ENCODE results near the gene PTPRE.

DNA sequence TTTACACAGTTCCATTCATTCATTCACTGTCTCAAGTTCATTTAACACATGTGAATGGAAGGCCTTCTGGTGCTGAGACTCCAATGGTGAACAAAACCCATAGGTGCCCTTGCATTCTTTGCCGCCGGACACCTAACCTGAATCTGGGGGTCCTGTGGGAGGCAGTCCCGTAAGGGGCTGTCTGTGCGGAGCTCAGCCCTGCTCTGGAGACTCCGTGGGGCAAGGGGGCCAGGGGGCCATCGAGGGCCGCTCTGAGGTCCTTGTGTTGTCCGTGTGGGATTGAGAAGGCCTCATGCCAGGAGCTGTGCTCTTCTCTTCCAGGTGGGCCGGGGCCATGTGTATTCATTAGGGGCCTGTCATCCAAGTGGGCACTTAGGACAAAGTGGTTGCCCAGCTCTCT, 15.3 kb downstream of the PTPRE start:
- TF ChIP-seq ZBTB21 (CRISPR knock-in tag; IDR thresholded peaks at IDR 0.05; ENCODE audit: borderline replicate concordance) (no peak), CREB1 (CRISPR knock-in tag; IDR thresholded peaks at IDR 0.05) (no peak), ZSCAN18 (CRISPR knock-in tag; IDR thresholded peaks at IDR 0.05) (no peak), FOXK1 (CRISPR knock-in tag; IDR thresholded peaks at IDR 0.05) (no peak), TP53 (CRISPR knock-in tag; IDR thresholded peaks at IDR 0.05) (no peak), RORB (CRISPR knock-in tag; IDR thresholded peaks at IDR 0.05) (no peak), ZNF512 (CRISPR knock-in tag; IDR thresholded peaks at IDR 0.05; ENCODE audit: borderline replicate concordance) (no peak), SP1 (CRISPR knock-in tag; conservative IDR thresholded peaks at IDR 0.05) (no peak)
- TF ChIP-seq, protein P1, sequence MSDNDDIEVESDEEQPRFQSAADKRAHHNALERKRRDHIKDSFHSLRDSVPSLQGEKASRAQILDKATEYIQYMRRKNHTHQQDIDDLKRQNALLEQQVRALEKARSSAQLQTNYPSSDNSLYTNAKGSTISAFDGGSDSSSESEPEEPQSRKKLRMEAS (CRISPR knock-in tag; IDR thresholded peaks at IDR 0.05): no peak
- TF ChIP-seq, protein P2, sequence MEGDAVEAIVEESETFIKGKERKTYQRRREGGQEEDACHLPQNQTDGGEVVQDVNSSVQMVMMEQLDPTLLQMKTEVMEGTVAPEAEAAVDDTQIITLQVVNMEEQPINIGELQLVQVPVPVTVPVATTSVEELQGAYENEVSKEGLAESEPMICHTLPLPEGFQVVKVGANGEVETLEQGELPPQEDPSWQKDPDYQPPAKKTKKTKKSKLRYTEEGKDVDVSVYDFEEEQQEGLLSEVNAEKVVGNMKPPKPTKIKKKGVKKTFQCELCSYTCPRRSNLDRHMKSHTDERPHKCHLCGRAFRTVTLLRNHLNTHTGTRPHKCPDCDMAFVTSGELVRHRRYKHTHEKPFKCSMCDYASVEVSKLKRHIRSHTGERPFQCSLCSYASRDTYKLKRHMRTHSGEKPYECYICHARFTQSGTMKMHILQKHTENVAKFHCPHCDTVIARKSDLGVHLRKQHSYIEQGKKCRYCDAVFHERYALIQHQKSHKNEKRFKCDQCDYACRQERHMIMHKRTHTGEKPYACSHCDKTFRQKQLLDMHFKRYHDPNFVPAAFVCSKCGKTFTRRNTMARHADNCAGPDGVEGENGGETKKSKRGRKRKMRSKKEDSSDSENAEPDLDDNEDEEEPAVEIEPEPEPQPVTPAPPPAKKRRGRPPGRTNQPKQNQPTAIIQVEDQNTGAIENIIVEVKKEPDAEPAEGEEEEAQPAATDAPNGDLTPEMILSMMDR (IDR thresholded peaks at IDR 0.05): no peak
- TF ChIP-seq, protein P3, sequence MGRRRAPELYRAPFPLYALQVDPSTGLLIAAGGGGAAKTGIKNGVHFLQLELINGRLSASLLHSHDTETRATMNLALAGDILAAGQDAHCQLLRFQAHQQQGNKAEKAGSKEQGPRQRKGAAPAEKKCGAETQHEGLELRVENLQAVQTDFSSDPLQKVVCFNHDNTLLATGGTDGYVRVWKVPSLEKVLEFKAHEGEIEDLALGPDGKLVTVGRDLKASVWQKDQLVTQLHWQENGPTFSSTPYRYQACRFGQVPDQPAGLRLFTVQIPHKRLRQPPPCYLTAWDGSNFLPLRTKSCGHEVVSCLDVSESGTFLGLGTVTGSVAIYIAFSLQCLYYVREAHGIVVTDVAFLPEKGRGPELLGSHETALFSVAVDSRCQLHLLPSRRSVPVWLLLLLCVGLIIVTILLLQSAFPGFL (CRISPR knock-in tag; IDR thresholded peaks at IDR 0.05; ENCODE audit: borderline replicate concordance): no peak
- TF ChIP-seq, protein P4, sequence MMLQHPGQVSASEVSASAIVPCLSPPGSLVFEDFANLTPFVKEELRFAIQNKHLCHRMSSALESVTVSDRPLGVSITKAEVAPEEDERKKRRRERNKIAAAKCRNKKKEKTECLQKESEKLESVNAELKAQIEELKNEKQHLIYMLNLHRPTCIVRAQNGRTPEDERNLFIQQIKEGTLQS (CRISPR knock-in tag; conservative IDR thresholded peaks at IDR 0.05): no peak
